HL-60 (cell line): Measurements from ENCODE around the gene NUCKS1.

Experiments
- DNase-seq, 2 experiments: peaks; one replicate each; pipeline ENCODE4 v3.0.0-alpha.2; 2010 to 2020; ENCODE audit warnings: low read depth in 1 of 2, low spot score in 1 of 2
- H3K27ac ChIP-seq: fragments of 250-450 bp; sonication (Bioruptor Pico); replicated peaks from 2 replicates; pipeline ENCODE4 v1.5.1; 2020; ENCODE audit warnings: mild to moderate bottlenecking, moderate library complexity
- H3K27me3 ChIP-seq: fragments of 250-450 bp; sonication (Bioruptor Pico); 2 replicates; pipeline ENCODE4 v1.5.1; 2021; ENCODE audit warnings: mild to moderate bottlenecking, moderate library complexity; ENCODE audit not compliant: insufficient read depth, poor library complexity, severe bottlenecking
- H3K4me3 ChIP-seq: replicated peaks from 2 replicates; pipeline ENCODE4 v1.5.1; 2011; ENCODE audit warnings: mild to moderate bottlenecking, control low read depth, low read length; ENCODE audit not compliant: insufficient read depth
- CTCF ChIP-seq: IDR thresholded peaks from one replicate; pipeline ENCODE4 v1.5.1; 2011; ENCODE audit warnings: low read length, control low read depth, inconsistent platforms; ENCODE audit not compliant: insufficient read depth
- GABPA ChIP-seq: IDR thresholded peaks from 2 replicates; pipeline ENCODE4 v1.6.1; 2012; ENCODE audit warnings: low read depth
- POLR2AphosphoS5 ChIP-seq: IDR thresholded peaks from 2 replicates; pipeline ENCODE4 v1.6.1; 2012; ENCODE audit warnings: low read depth
- REST ChIP-seq: IDR thresholded peaks from 2 replicates; pipeline ENCODE4 v1.6.1; 2012; ENCODE audit warnings: low read depth; ENCODE audit not compliant: insufficient replicate concordance
- SPI1 ChIP-seq: IDR thresholded peaks from 2 replicates; pipeline ENCODE4 v1.6.1; 2012; ENCODE audit warnings: low read depth, mild to moderate bottlenecking, borderline replicate concordance

Gene NUCKS1

DNA sequence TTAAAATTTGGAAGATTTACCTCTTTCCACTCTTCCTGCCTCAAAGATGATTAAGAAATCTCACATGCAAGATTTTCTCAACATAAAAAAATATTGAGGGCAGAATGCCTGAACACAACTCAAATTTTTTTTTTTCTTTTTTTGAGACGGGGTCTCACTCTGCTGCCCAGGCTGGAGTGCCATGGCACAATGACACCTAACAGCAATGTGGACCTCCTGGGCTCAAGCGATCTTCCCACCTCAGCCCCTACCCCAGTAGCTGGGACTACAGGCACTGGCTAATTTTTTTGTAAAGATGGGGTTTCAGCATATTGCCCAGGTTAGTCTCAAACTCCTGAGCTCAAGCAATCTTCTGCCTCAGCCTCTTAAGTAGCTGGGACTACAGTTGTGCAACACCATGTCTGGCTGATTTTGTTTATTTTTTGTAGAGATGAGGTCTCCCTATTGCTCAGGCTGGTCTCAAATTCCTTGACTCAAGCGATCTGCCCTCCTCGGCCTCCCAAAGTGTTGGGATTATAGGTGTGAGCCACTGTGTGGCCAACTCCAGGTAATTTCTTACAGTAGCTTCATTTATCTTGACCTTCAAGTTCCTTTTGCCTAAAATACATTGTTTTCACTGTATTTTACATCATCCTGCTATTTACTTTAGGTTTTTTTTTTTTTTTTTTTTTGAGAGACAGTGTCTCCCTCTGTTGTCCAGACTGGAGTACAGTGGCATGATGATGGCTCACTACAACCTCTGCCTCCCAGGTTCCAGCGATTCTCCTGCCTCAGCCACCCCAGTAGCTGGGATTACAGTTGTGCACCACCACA is 10.4 kb downstream of the NUCKS1 start:
- Histone ChIP-seq H3K27ac (no peak overlapping the region), H3K27me3 (no peaks in the 10 kb centered on the region), H3K4me3 (no peak overlapping the region)
- TF ChIP-seq CTCF = no peak
- TF ChIP-seq REST = no peak
- no peak for TF ChIP-seq POLR2AphosphoS5
- TF ChIP-seq GABPA = no peak
- TF ChIP-seq SPI1 = no peak
- DNase-seq = no peak

DNA sequence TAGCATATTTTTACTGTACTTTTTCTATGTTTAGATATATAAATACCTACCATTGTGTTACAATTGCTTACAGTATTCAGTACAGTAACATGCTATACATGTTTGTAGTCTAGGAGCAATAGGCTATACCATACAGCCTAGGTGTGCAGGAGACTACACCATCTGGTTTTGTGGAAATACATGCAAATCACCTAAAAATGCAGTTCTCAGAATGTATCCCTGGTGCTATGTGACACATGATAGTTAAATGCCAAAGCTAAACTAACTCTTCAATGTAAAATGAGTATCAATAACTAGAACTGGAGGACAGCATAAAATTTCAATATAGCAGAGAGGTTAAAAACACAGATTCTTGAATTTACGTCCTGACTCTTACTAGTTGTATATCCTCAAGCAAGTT is 14.8 kb downstream of the NUCKS1 start:
- no peak for TF ChIP-seq REST
- TF ChIP-seq SPI1 = no peak
- TF ChIP-seq POLR2AphosphoS5 = no peak
- no peak for TF ChIP-seq CTCF
- TF ChIP-seq GABPA = no peak
- no peak for DNase-seq
- Histone ChIP-seq H3K27me3 (no peaks in the 10 kb centered on the region), H3K4me3 (no peak overlapping the region), H3K27ac (no peak overlapping the region)

DNA sequence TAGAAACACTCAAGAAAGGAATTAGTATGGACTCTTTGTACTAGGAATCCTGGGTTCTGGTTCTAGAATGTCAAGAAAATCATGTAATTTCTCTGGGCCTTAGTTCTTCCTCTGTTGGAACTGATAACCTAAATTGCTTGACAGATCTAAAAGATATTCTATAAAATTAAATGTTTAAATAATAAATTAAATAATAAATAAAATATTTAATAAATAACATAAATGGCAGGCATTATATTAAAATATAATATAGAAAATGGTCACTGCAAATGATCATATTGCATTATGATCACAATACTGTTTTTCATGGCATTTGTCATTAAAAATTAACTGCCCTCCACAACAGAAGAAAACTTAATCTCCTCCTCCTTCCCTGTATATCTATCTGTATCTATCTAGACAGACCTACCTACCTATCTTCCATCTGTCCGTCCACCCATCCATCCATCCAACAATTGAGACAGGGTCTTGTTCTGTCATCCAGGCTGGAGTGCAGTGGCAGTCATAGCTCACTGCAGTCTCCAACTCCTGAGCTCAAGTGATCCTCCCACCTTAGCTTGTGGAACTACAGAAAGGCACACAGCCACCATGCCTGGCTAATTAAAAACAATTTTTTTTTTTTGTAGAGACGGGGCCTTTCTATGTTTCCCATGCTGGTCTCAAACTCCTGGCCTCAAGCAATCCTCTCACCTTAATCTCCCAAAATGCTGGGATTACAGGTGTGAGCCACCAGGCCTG is 16.4 kb downstream of the NUCKS1 start:
- Histone ChIP-seq H3K27ac (no peak overlapping the region), H3K4me3 (no peak overlapping the region), H3K27me3 (no peaks in the 10 kb centered on the region)
- no peak for TF ChIP-seq REST
- TF ChIP-seq POLR2AphosphoS5 = no peak
- no peak for TF ChIP-seq SPI1
- TF ChIP-seq CTCF = no peak
- no peak for TF ChIP-seq GABPA
- no peak for DNase-seq
